Measurements from ENCODE around the gene C16orf54.

GRCh38 chr16:29769507-29769906 is 23.7 kb upstream of the C16orf54 start:
- TF ChIP-seq EZH2 (IDR thresholded peaks at IDR 0.05; ENCODE audit: low read length, missing control alignments): no peak
- TF ChIP-seq, protein P1, sequence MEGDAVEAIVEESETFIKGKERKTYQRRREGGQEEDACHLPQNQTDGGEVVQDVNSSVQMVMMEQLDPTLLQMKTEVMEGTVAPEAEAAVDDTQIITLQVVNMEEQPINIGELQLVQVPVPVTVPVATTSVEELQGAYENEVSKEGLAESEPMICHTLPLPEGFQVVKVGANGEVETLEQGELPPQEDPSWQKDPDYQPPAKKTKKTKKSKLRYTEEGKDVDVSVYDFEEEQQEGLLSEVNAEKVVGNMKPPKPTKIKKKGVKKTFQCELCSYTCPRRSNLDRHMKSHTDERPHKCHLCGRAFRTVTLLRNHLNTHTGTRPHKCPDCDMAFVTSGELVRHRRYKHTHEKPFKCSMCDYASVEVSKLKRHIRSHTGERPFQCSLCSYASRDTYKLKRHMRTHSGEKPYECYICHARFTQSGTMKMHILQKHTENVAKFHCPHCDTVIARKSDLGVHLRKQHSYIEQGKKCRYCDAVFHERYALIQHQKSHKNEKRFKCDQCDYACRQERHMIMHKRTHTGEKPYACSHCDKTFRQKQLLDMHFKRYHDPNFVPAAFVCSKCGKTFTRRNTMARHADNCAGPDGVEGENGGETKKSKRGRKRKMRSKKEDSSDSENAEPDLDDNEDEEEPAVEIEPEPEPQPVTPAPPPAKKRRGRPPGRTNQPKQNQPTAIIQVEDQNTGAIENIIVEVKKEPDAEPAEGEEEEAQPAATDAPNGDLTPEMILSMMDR (conservative IDR thresholded peaks at IDR 0.05 in 1 of 2, IDR thresholded peaks at IDR 0.05 in 1 of 2; ENCODE audit: low read depth in 1 of 2, low read length in 2 of 2): no peak
